Upper lobe of left lung (tissue), 4 donors: ENCODE data around the gene PIK3C2G.

Experiments
- POLR2AphosphoS5 ChIP-seq, 2 donors: sonication (generic); formaldehyde crosslinking; IDR thresholded peaks; one replicate each; pipeline ENCODE4 v1.5.1; 2017; ENCODE audit warnings: antibody characterized with exemption in 2 of 2
- TF ChIP-seq, protein P1 (sequence below), 6 experiments: fragments of 450-650 bp in 4 of 6; fragments of 200-600 bp in 2 of 6; sonication (generic) in 2 of 6; IDR thresholded peaks; one replicate each; pipeline ENCODE4 v1.5.1; 2016 to 2019; ENCODE audit warnings: antibody characterized with exemption in 6 of 6

DNA sequence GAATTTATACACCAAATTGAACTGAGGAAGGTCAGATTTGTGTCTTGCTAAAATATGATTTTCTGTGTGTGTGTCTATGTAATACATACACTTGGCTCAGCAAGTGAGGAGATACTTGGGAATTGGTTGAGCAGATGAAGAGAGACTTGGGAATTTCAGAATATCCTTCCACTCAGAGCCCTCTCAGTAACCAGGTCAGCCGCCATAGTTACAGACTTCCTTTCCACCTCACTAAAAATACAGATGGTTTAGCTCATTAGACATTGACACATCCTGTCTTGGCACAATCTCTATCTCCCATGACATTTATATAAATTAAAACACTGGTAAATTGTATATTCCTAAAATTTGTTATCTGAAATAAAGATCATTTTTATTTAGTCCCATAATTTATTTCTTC is 15.9 kb downstream of the PIK3C2G start:
- TF ChIP-seq, protein P1, sequence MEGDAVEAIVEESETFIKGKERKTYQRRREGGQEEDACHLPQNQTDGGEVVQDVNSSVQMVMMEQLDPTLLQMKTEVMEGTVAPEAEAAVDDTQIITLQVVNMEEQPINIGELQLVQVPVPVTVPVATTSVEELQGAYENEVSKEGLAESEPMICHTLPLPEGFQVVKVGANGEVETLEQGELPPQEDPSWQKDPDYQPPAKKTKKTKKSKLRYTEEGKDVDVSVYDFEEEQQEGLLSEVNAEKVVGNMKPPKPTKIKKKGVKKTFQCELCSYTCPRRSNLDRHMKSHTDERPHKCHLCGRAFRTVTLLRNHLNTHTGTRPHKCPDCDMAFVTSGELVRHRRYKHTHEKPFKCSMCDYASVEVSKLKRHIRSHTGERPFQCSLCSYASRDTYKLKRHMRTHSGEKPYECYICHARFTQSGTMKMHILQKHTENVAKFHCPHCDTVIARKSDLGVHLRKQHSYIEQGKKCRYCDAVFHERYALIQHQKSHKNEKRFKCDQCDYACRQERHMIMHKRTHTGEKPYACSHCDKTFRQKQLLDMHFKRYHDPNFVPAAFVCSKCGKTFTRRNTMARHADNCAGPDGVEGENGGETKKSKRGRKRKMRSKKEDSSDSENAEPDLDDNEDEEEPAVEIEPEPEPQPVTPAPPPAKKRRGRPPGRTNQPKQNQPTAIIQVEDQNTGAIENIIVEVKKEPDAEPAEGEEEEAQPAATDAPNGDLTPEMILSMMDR (IDR thresholded peaks at IDR 0.05) = no peak
- TF ChIP-seq POLR2AphosphoS5 (IDR thresholded peaks at IDR 0.05) = no peak
